Retina (tissue), 1 donor: ENCODE results near the gene TAF1A.
A peak's percentile ranks its signal among the peaks of the same experiment; 100 is the strongest.
"Not testable (repeated sequence)": the region's sequence is repeated elsewhere in the genome, so short reads cannot be mapped to it uniquely, and the experiment has no call there.

Source experiments
- DNase-seq: peaks from one replicate; pipeline ENCODE4 v3.0.0-alpha.2; 2016

TAF1A gene

GRCh38 chr1:222589462-222590302 is at the start of gene TAF1A:
Gene TAF1A, minus strand, starts transcription at chr1:222589933.
- DNase-seq = peak; percentile 90

- DNase-seq = peak; percentile 70
Observed at GRCh38 chr1:222634180-222635013, 44.7 kb upstream of the TAF1A start.

GRCh38 chr1:222632749-222633148 is 43.0 kb upstream of the TAF1A start:
- no peak for DNase-seq

GRCh38 chr1:222631611-222632208 is 42.0 kb upstream of the TAF1A start:
- DNase-seq = no peak

- no peak for DNase-seq
Observed at GRCh38 chr1:222629921-222630535, 40.3 kb upstream of the TAF1A start.

GRCh38 chr1:222627232-222627631 is 37.5 kb upstream of the TAF1A start:
- no peak for DNase-seq

GRCh38 chr1:222624214-222624613 is 34.5 kb upstream of the TAF1A start:
- no peak for DNase-seq

- DNase-seq = no peak
Observed at GRCh38 chr1:222623458-222623857, 33.7 kb upstream of the TAF1A start.

GRCh38 chr1:222622765-222623164 is 33.0 kb upstream of the TAF1A start:
- no peak for DNase-seq

GRCh38 chr1:222620566-222620965 is 30.8 kb upstream of the TAF1A start:
- DNase-seq = no peak

GRCh38 chr1:222618880-222619596 is 29.3 kb upstream of the TAF1A start:
- DNase-seq = peak; percentile 70

GRCh38 chr1:222618001-222618879 is 28.5 kb upstream of the TAF1A start, which contains the start of gene MIA3:
Gene MIA3, plus strand, starts transcription at chr1:222618097. Its CDS starts 14 bp downstream, at chr1:222618111.
- peak; percentile 76 for DNase-seq

- peak; percentile 86 for DNase-seq
Observed at GRCh38 chr1:222617367-222617951, 27.7 kb upstream of the TAF1A start.

- no peak for DNase-seq
Observed at GRCh38 chr1:222616525-222616924, 26.8 kb upstream of the TAF1A start.

GRCh38 chr1:222613627-222614026 is 23.9 kb upstream of the TAF1A start:
- no peak for DNase-seq

GRCh38 chr1:222610728-222611127 is 21.0 kb upstream of the TAF1A start:
- no peak for DNase-seq

- not testable (repeated sequence) for DNase-seq
Observed at GRCh38 chr1:222609111-222609510, 19.4 kb upstream of the TAF1A start.

- no peak for DNase-seq
Observed at GRCh38 chr1:222606757-222607156, 17.0 kb upstream of the TAF1A start.

GRCh38 chr1:222601257-222601656 is 11.5 kb upstream of the TAF1A start:
- DNase-seq = no peak

- DNase-seq = no peak
Observed at GRCh38 chr1:222600281-222600680, 10.5 kb upstream of the TAF1A start.

GRCh38 chr1:222596696-222597095 is 7.0 kb upstream of the TAF1A start:
- no peak for DNase-seq
